Esophagus squamous epithelium (tissue), 4 donors: Measurements from ENCODE around the gene CDC14A.

Source experiments
- POLR2A ChIP-seq, 4 donors: fragments of 450-650 bp; IDR thresholded peaks; one replicate each; pipeline ENCODE4 v1.6.1; 2017; ENCODE audit warnings: antibody characterized with exemption in 4 of 4, mild to moderate bottlenecking in 4 of 4, moderate library complexity in 3 of 4
- TF ChIP-seq, protein P1 (sequence below), 6 experiments: fragments of 450-650 bp in 4 of 6; fragments of 200-600 bp in 2 of 6; sonication (generic) in 2 of 6; IDR thresholded peaks; one replicate each; pipeline ENCODE4 v1.5.1; 2016 to 2019; ENCODE audit warnings: antibody characterized with exemption in 6 of 6, mild to moderate bottlenecking in 4 of 6, moderate library complexity in 4 of 6

DNA sequence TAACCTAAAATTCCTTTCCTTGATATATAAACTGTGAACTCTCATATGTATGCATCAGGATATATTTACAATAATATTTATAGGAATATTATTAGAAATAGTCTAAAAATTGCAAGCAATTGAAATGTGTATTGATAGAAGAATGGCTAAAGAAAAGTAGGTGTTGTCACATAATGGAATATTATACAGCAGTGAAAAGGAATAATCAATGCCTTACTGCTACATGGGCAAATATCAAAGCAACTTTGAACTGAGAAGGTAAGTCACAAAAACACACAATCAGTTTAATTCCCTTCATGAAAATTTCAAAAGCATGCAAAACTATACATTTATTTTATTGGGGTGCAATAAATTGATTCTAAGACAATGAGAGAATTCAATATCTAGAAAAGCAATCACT lies 35.7 kb upstream of the CDC14A start:
- TF ChIP-seq, protein P1, sequence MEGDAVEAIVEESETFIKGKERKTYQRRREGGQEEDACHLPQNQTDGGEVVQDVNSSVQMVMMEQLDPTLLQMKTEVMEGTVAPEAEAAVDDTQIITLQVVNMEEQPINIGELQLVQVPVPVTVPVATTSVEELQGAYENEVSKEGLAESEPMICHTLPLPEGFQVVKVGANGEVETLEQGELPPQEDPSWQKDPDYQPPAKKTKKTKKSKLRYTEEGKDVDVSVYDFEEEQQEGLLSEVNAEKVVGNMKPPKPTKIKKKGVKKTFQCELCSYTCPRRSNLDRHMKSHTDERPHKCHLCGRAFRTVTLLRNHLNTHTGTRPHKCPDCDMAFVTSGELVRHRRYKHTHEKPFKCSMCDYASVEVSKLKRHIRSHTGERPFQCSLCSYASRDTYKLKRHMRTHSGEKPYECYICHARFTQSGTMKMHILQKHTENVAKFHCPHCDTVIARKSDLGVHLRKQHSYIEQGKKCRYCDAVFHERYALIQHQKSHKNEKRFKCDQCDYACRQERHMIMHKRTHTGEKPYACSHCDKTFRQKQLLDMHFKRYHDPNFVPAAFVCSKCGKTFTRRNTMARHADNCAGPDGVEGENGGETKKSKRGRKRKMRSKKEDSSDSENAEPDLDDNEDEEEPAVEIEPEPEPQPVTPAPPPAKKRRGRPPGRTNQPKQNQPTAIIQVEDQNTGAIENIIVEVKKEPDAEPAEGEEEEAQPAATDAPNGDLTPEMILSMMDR (IDR thresholded peaks at IDR 0.05), result no peak
- TF ChIP-seq POLR2A (IDR thresholded peaks at IDR 0.05), result no peak
